H9 (cell line): ENCODE results near the gene NEBL. TPM values are rescaled to one million over a fixed set of nuclear protein-coding genes. Genes with fewer than 3 reads are reported as not detected.

ENCODE experiments used
- DNase-seq: peaks from one replicate; pipeline ENCODE4 v3.0.0-alpha.2; 2017
- H2AFZ ChIP-seq: one replicate; pipeline ENCODE4 v1.6.1; 2013; ENCODE audit warnings: mild to moderate bottlenecking, low read length, control low read depth, moderate library complexity
- H2AK5ac ChIP-seq: 2 replicates; pipeline ENCODE4 v1.6.1; 2013; ENCODE audit warnings: low read length, control low read depth, mixed read lengths; ENCODE audit not compliant: insufficient read length
- H2BK120ac ChIP-seq: one replicate; pipeline ENCODE4 v1.6.1; 2013; ENCODE audit warnings: low read depth, mild to moderate bottlenecking, low read length, control low read depth, inconsistent platforms; ENCODE audit not compliant: poor library complexity, severe bottlenecking
- H2BK12ac ChIP-seq: 2 replicates; pipeline ENCODE4 v1.6.1; 2013; ENCODE audit warnings: low read length, control low read depth, mixed read lengths, low read depth; ENCODE audit not compliant: insufficient read length
- H2BK15ac ChIP-seq: 2 replicates; pipeline ENCODE4 v1.6.1; 2013; ENCODE audit warnings: low read depth, low read length, control low read depth
- H2BK20ac ChIP-seq: one replicate; pipeline ENCODE4 v1.6.1; 2013; ENCODE audit warnings: low read depth, mild to moderate bottlenecking, low read length, control low read depth, inconsistent platforms; ENCODE audit not compliant: poor library complexity, severe bottlenecking
- H2BK5ac ChIP-seq: 2 replicates; pipeline ENCODE4 v1.6.1; 2013; ENCODE audit warnings: low read length, control low read depth, mixed read lengths; ENCODE audit not compliant: insufficient read length
- H3K14ac ChIP-seq: 2 replicates; pipeline ENCODE4 v1.6.1; 2013; ENCODE audit warnings: low read length, control low read depth; ENCODE audit not compliant: insufficient read depth
- H3K18ac ChIP-seq: 2 replicates; pipeline ENCODE4 v1.6.1; 2013; ENCODE audit warnings: low read depth, mild to moderate bottlenecking, mixed read lengths, low read length, control low read depth; ENCODE audit not compliant: insufficient read length
- H3K23ac ChIP-seq: 2 replicates; pipeline ENCODE4 v1.6.1; 2013; ENCODE audit warnings: low read length, control low read depth, mixed read lengths, low read depth; ENCODE audit not compliant: insufficient read length
- H3K23me2 ChIP-seq: 2 replicates; pipeline ENCODE4 v1.6.1; 2013; ENCODE audit warnings: low read depth, mild to moderate bottlenecking, mixed read lengths, low read length, control low read depth; ENCODE audit not compliant: insufficient read length, poor library complexity, severe bottlenecking
- H3K27ac ChIP-seq: 2 replicates; pipeline ENCODE4 v1.5.1; 2013; ENCODE audit warnings: low read length, control low read depth, mixed read lengths, low read depth; ENCODE audit not compliant: insufficient read length
- H3K27me3 ChIP-seq: 2 replicates; pipeline ENCODE4 v1.6.1; 2013; ENCODE audit warnings: low read length, control low read depth, inconsistent platforms; ENCODE audit not compliant: insufficient read depth
- H3K4ac ChIP-seq: 2 replicates; pipeline ENCODE4 v1.6.1; 2013; ENCODE audit warnings: low read depth, mild to moderate bottlenecking, control low read depth, inconsistent platforms, low read length, moderate library complexity
- H3K4me1 ChIP-seq: 2 replicates; pipeline ENCODE4 v1.6.1; 2013; ENCODE audit warnings: low read length, control low read depth, inconsistent platforms; ENCODE audit not compliant: insufficient read depth
- H3K4me2 ChIP-seq: 2 replicates; pipeline ENCODE4 v1.6.1; 2013; ENCODE audit warnings: low read length, control low read depth, mixed read lengths; ENCODE audit not compliant: insufficient read length, insufficient read depth
- H3K56ac ChIP-seq: 2 replicates; pipeline ENCODE4 v1.6.1; 2013; ENCODE audit warnings: low read depth, mild to moderate bottlenecking, mixed read lengths, low read length, control low read depth; ENCODE audit not compliant: insufficient read length
- H3K79me1 ChIP-seq: 2 replicates; pipeline ENCODE4 v1.6.1; 2013; ENCODE audit warnings: low read depth, mild to moderate bottlenecking, moderate library complexity, low read length, control low read depth, inconsistent platforms; ENCODE audit not compliant: insufficient read depth, poor library complexity, severe bottlenecking
- H3K79me2 ChIP-seq: 2 replicates; pipeline ENCODE4 v1.6.1; 2013; ENCODE audit warnings: low read length, control low read depth, inconsistent platforms; ENCODE audit not compliant: insufficient read depth
- H3K9ac ChIP-seq: 2 replicates; pipeline ENCODE4 v1.6.1; 2013; ENCODE audit warnings: low read length, control low read depth, mixed read lengths; ENCODE audit not compliant: insufficient read length; ENCODE audit errors: extremely low read depth
- H3K9me3 ChIP-seq: one replicate; pipeline ENCODE4 v1.6.1; 2013; ENCODE audit warnings: low read depth, low read length, inconsistent platforms; ENCODE audit not compliant: control insufficient read depth
- H3T11ph ChIP-seq: one replicate; pipeline ENCODE4 v1.6.1; 2013; ENCODE audit warnings: mild to moderate bottlenecking, low read length, control low read depth, inconsistent platforms
- H4K20me1 ChIP-seq: one replicate; pipeline ENCODE4 v1.6.1; 2013; ENCODE audit not compliant: control insufficient read depth, insufficient read length, insufficient read depth
- H4K5ac ChIP-seq: 2 replicates; pipeline ENCODE4 v1.6.1; 2013; ENCODE audit warnings: low read depth, mild to moderate bottlenecking, mixed read lengths, low read length, control low read depth; ENCODE audit not compliant: insufficient read length
- H4K8ac ChIP-seq: replicated peaks from 2 replicates; pipeline ENCODE4 v1.6.1; 2013; ENCODE audit warnings: low read length, control low read depth, mixed read lengths, low read depth; ENCODE audit not compliant: insufficient read length
- H4K91ac ChIP-seq: 2 replicates; pipeline ENCODE4 v1.6.1; 2013; ENCODE audit warnings: low read depth, mild to moderate bottlenecking, moderate library complexity, mixed read lengths, low read length, control low read depth; ENCODE audit not compliant: insufficient read length
- H3K27ac Mint-ChIP-seq, 3 experiments: 2 replicates in 2 of 3; 3 replicates in 1 of 3; pipeline ENCODE4 v1.8.0; 2020 to 2021; ENCODE audit warnings: mixed read lengths in 3 of 3, mild to moderate bottlenecking in 1 of 3, moderate library complexity in 1 of 3
- H3K27me3 Mint-ChIP-seq: 2 replicates; pipeline ENCODE4 v1.8.0; 2021; ENCODE audit warnings: low read depth, mild to moderate bottlenecking, moderate library complexity, mixed read lengths
- H3K36me3 Mint-ChIP-seq, 3 experiments: 2 replicates in 2 of 3; 3 replicates in 1 of 3; pipeline ENCODE4 v1.8.0; 2020 to 2021; ENCODE audit warnings: low read depth in 3 of 3, mixed read lengths in 3 of 3; ENCODE audit not compliant: insufficient read depth in 1 of 3
- H3K4me1 Mint-ChIP-seq, 2 experiments: 2 replicates each; pipeline ENCODE4 v1.8.0; 2020; ENCODE audit warnings: mixed read lengths in 2 of 2
- H3K4me3 Mint-ChIP-seq, 2 experiments: 2 replicates in 1 of 2; 3 replicates in 1 of 2; pipeline ENCODE4 v1.8.0; 2020 to 2021; ENCODE audit warnings: mild to moderate bottlenecking in 2 of 2, mixed read lengths in 2 of 2, moderate library complexity in 1 of 2
- H3K9me3 Mint-ChIP-seq, 2 experiments: 2 replicates in 1 of 2; 3 replicates in 1 of 2; pipeline ENCODE4 v1.8.0; 2020; ENCODE audit warnings: mild to moderate bottlenecking in 2 of 2, mixed read lengths in 2 of 2, moderate library complexity in 1 of 2
- CTCF ChIP-seq: fragments of 200-600 bp; sonication (generic); conservative IDR thresholded peaks from 3 replicates; pipeline ENCODE4 v1.8.0; 2021; ENCODE audit warnings: antibody characterized with exemption, mild to moderate bottlenecking
- WGBS: extraction: QIAGEN DNeasy Blood & Tissue Kit; methylation state at CpG from one replicate; pipeline ENCODE4 v1.1.7; 2013; ENCODE audit warnings: missing lambda C conversion rate, low lambda C conversion rate, mixed read lengths; ENCODE audit not compliant: insufficient read length; ENCODE audit errors: extremely low coverage; 5-methylcytosine and 5-hydroxymethylcytosine counted together
- total RNA-seq: library from RNA; stranded (reverse); gene quantifications from 2 replicates; pipeline ENCODE4 v1.2.1, GENCODE V29; 2021

NEBL gene
- total RNA-seq, 1 experiment from 2014 or later = 20.9 TPM

- no peaks in the 10 kb centered on the region for H3K23me2 ChIP-seq
- H3T11ph ChIP-seq = no peak overlapping the region
- TF ChIP-seq CTCF = no peak
- Mint-ChIP-seq H3K27ac (no peak overlapping the region), H3K27me3 (no peaks in the 10 kb centered on the region), H3K4me1 (peaks cover 0 to 4% of the 10 kb centered on the region in 2 experiments; a peak in 2 of 4 replicates), H3K36me3 (peaks cover 0 to 13% (median 4%) of the 10 kb centered on the region in 3 experiments; a peak in 4 of 7 replicates), H3K9me3 (peaks cover 2 to 6% of the 10 kb centered on the region in 2 experiments; a peak in 2 of 5 replicates), H3K4me3 (no peak overlapping the region)
- H3K79me1 ChIP-seq = no peaks in the 10 kb centered on the region
- no peaks in the 10 kb centered on the region for H3K9me3 ChIP-seq
- no peak overlapping the region for H3K23ac ChIP-seq
- DNase-seq = no peak
- H3K27me3 ChIP-seq = no peaks in the 10 kb centered on the region
- no peak overlapping the region for H3K4ac ChIP-seq
- no peak overlapping the region for H4K8ac ChIP-seq
- H3K9ac ChIP-seq = no peak overlapping the region
- H2AK5ac ChIP-seq = no peak overlapping the region
- H4K5ac ChIP-seq = no peak overlapping the region
- H2BK5ac ChIP-seq = no peak overlapping the region
- no peak overlapping the region for H3K4me2 ChIP-seq
- no peak overlapping the region for H3K14ac ChIP-seq
- no peak overlapping the region for H2BK12ac ChIP-seq
- no peaks in the 10 kb centered on the region for H3K79me2 ChIP-seq
- H3K27ac ChIP-seq = no peak overlapping the region
- no peak overlapping the region for H2AFZ ChIP-seq
- H2BK15ac ChIP-seq = no peak overlapping the region
- H4K20me1 ChIP-seq = no peaks in the 10 kb centered on the region
- WGBS = no CpG with 5 or more reads among the region's 2 CpGs
- no peak overlapping the region for H3K18ac ChIP-seq
- no peaks in the 10 kb centered on the region for H3K4me1 ChIP-seq
- no peak overlapping the region for H3K56ac ChIP-seq
- no peak overlapping the region for H4K91ac ChIP-seq
- no peak overlapping the region for H2BK20ac ChIP-seq
- no peak overlapping the region for H2BK120ac ChIP-seq
Measured at GRCh38 chr10:20847512-20847911, 49.6 kb downstream of the NEBL start.
